ENCODE measurements around the gene TM2D3.

TM2D3 gene

DNA sequence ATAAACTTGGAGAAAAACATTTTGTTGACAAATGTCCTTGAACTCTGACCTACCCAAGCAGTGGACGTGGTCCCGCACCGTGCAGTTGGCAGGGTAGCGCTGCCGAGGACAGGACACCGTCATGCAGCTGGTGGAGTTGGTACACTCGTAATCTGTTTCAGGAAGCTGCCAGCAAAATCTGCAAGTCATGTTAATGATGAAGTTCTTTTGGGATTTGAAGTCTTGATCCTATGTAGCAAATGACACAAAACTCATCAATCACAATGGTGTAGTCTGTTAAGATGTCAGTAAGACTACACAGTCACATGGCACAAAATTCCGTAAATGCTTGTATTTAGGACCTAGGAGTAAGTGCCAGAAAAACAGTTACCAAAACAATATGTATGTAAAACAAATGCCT is 5.5 kb downstream of the TM2D3 start:
- H3K27ac Mint-ChIP-seq, result no peak overlapping the region
- H3K36me3 Mint-ChIP-seq (ENCODE audit: low read depth), result peaks cover 49% of the 10 kb centered on the region
- TF ChIP-seq CTCF (IDR thresholded peaks at IDR 0.05), result no peak
- H3K27me3 Mint-ChIP-seq (ENCODE audit: low read depth, poor library complexity), result no peaks in the 10 kb centered on the region
- H3K4me1 Mint-ChIP-seq, result peaks cover 47% of the 10 kb centered on the region
- no peak overlapping the region for H3K4me3 Mint-ChIP-seq
- no peak for DNase-seq
- H3K9me3 Mint-ChIP-seq, result no peaks in the 10 kb centered on the region

- H3K9me3 Mint-ChIP-seq, result no peaks in the 10 kb centered on the region
- no peaks in the 10 kb centered on the region for H3K27me3 Mint-ChIP-seq (ENCODE audit: low read depth, poor library complexity)
- peaks cover 37% of the 10 kb centered on the region for H3K4me1 Mint-ChIP-seq
- H3K4me3 Mint-ChIP-seq, result peak overlapping the region; percentile 64
- DNase-seq, result no peak
- no peak for TF ChIP-seq CTCF (IDR thresholded peaks at IDR 0.05)
- peaks cover 57% of the 10 kb centered on the region for H3K36me3 Mint-ChIP-seq (ENCODE audit: low read depth)
- H3K27ac Mint-ChIP-seq, result peak overlapping the region; percentile 64
These were observed 9.8 kb downstream of the TM2D3 start for GRCh38 chr15:101642361-101642760.

DNA sequence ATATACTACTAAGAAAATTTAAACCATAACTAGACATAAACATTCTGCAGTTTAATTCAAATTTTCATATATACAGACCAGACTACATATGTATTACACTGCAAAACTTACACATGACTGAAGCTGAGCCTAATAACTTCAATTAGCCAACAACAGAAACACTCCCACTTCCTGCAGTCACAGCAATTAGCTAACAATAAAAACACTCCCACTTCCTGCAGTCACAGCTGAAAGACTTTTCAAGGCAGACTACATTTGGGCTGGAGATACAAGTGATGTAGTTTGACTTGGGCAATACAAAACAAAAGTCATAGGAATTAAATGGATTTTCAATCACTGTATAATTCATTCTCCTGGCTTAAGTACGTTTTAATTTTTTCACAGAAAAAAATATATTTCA is 10.3 kb downstream of the TM2D3 start:
- no peak for DNase-seq
- Mint-ChIP-seq H3K4me1 (peaks cover 38% of the 10 kb centered on the region), H3K36me3 (ENCODE audit: low read depth) (peaks cover 57% of the 10 kb centered on the region), H3K27me3 (ENCODE audit: low read depth, poor library complexity) (no peaks in the 10 kb centered on the region), H3K4me3 (peak overlapping the region; percentile 64), H3K9me3 (no peaks in the 10 kb centered on the region), H3K27ac (peak overlapping the region; percentile 64)
- TF ChIP-seq CTCF (IDR thresholded peaks at IDR 0.05), result no peak

DNA sequence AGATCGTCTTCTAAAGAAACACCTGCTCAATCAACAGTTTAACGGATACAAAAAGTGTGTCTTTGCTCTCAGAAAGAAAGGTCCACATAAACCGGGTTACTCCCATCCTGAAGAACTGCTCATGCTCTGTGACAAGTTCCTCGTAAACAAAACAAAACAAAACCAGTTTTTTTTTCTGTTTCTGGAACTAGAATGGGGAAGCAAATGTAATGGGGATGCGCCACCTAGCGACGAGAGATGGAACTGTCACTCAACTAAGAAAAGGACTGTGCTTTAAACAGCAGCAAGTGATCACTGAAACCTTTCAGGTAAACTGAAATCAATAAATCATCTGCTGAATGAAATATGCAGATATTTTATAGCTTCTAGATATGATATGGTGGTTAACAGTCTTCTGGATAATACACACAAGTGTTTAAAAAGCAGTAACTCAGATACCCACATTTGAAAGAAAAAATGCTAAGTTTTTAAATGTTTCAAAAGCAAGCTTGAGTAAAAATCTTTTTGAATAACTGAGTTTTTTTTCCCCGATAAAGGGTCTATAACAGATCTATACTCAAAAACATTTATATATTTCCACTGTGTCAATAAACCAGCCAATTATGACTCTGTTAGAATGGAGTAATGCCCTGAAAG is 10.9 kb downstream of the TM2D3 start:
- Mint-ChIP-seq H3K27me3 (ENCODE audit: low read depth, poor library complexity) (no peaks in the 10 kb centered on the region), H3K4me1 (peaks cover 44% of the 10 kb centered on the region), H3K4me3 (peak overlapping the region; percentile 16), H3K27ac (no peak overlapping the region), H3K9me3 (no peaks in the 10 kb centered on the region), H3K36me3 (ENCODE audit: low read depth) (peaks cover 57% of the 10 kb centered on the region)
- DNase-seq, result peak; percentile 81
- peak; percentile 95 for TF ChIP-seq CTCF (IDR thresholded peaks at IDR 0.05)

- Mint-ChIP-seq H3K27me3 (ENCODE audit: low read depth, poor library complexity) (no peaks in the 10 kb centered on the region), H3K4me3 (no peak overlapping the region), H3K9me3 (no peaks in the 10 kb centered on the region), H3K36me3 (ENCODE audit: low read depth) (peaks cover 41% of the 10 kb centered on the region), H3K27ac (no peak overlapping the region), H3K4me1 (peaks cover 48% of the 10 kb centered on the region)
- TF ChIP-seq CTCF (IDR thresholded peaks at IDR 0.05), result no peak
- no peak for DNase-seq
These were observed 12.5 kb downstream of the TM2D3 start for GRCh38 chr15:101639667-101640066.

DNA sequence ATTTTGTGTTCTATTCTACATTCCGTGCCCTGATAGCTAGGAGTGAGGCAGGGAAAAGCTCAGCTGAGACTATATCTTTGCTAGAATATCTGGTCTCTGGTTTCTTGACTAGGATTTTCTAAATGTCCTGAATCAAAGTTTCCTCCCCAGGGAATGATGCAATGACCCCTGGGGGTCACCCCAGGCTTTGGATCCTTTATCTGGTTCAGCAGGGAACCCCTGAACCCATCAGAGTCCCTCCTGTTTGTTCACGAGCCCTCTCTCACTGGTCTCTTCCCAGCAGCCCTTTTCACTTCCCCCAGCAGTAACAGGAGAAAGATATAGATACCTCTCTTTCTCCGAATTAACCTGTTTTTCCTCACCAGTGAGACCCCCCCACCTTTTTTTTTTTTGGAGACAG is 14.3 kb downstream of the TM2D3 start:
- no peak for TF ChIP-seq CTCF (IDR thresholded peaks at IDR 0.05)
- Mint-ChIP-seq H3K27ac (peak overlapping the region; percentile 73), H3K36me3 (ENCODE audit: low read depth) (peaks cover 33% of the 10 kb centered on the region), H3K4me1 (peaks cover 40% of the 10 kb centered on the region), H3K9me3 (no peaks in the 10 kb centered on the region), H3K27me3 (ENCODE audit: low read depth, poor library complexity) (no peaks in the 10 kb centered on the region), H3K4me3 (no peak overlapping the region)
- no peak for DNase-seq
